Activated naive CD8-positive, alpha-beta T cell treated with anti-CD3 and anti-CD28 coated beads, Interleukin-2, amount 50 U/mL, for 24 hours (primary cell): Measurements from ENCODE around the gene PTS.

Experiments used
- ATAC-seq: fragments of 150-1000 bp; cut with Tn5 transposase; one replicate; pipeline ENCODE4 v1.10.0; 2021
- DNase-seq: peaks from one replicate; pipeline ENCODE4 v3.0.0; 2021
- H3K27ac Mint-ChIP-seq: one replicate; pipeline ENCODE4 v1.8.0; 2021; ENCODE audit warnings: mild to moderate bottlenecking, mixed read lengths
- H3K27me3 Mint-ChIP-seq: one replicate; pipeline ENCODE4 v1.8.0; 2021; ENCODE audit warnings: mixed read lengths
- H3K36me3 Mint-ChIP-seq: one replicate; pipeline ENCODE4 v1.8.0; 2021; ENCODE audit warnings: low read depth, mixed read lengths
- H3K4me1 Mint-ChIP-seq: one replicate; pipeline ENCODE4 v1.8.0; 2021; ENCODE audit warnings: mixed read lengths
- H3K4me3 Mint-ChIP-seq: one replicate; pipeline ENCODE4 v1.8.0; 2021; ENCODE audit warnings: mild to moderate bottlenecking, moderate library complexity, mixed read lengths
- H3K9me3 Mint-ChIP-seq: one replicate; pipeline ENCODE4 v1.8.0; 2021; ENCODE audit warnings: mixed read lengths

PTS gene

GRCh38 chr11:112281726-112282125 lies 55.5 kb downstream of the PTS start:
- no peak for ATAC-seq
- Mint-ChIP-seq H3K36me3 (no peaks in the 10 kb centered on the region), H3K27ac (no peak overlapping the region), H3K9me3 (no peaks in the 10 kb centered on the region), H3K4me1 (peaks cover 8% of the 10 kb centered on the region), H3K27me3 (no peaks in the 10 kb centered on the region), H3K4me3 (no peak overlapping the region)
- no peak for DNase-seq
